Fibroblast of mammary gland (primary cell): Measurements from ENCODE around the gene MAPKAP1.

Source experiments
- DNase-seq: peaks from one replicate; pipeline ENCODE4 v3.0.0-alpha.2; 2010; ENCODE audit warnings: low read depth
- H3K4me3 ChIP-seq: 2 replicates; pipeline ENCODE4 v1.5.1; 2011; ENCODE audit warnings: low read depth, mild to moderate bottlenecking, low read length, moderate library complexity; ENCODE audit not compliant: control insufficient read depth
- CTCF ChIP-seq: conservative IDR thresholded peaks from 2 replicates; pipeline ENCODE4 v1.5.1; 2011; ENCODE audit warnings: low read depth, low read length, inconsistent platforms; ENCODE audit not compliant: control insufficient read depth, insufficient read depth

The MAPKAP1 gene

DNA sequence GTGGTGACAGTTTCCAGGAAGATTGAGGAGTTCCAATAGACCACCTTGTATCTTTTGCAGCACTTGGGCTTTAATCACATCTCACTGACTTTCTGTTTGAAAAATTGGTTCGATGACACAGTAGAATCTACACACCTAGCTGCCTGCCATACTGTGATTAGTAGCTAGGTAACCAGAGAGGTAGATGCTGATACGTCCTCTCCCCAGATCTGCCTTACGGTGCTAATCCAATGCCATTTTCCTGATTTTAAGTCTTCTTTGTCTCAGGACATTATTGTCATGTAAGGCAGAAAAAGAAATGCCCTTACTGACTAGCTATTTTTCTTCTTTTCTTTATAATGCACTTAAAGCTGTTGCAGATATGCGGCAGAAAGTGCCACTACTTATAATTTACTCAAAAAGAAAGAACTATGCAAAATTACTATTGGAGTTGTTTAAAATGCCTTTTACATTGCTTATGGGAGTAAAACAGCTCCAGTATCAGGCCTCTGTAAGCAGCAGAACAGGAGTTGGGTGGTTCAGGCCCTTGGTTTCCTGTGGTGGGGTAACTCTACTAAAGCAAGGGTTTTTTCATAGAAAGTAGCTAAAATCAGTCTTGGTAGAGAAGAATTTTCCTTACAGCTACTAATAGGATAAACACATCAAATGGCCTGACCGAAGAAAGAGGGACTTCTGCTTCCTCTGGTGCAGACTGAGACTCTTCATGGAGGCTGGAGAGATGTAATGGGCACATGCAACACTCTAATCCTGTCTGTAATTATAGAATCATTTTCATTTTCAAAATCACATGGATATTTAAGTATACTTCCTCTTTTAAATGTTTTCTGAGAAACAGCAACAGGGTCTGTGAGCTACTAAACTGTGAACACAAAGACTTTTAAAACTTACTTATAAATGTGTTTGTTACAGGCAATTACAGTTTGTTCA is 177.2 kb downstream of the MAPKAP1 start:
- no peak for DNase-seq
- TF ChIP-seq CTCF, result no peak
- H3K4me3 ChIP-seq, result no peak overlapping the region

GRCh38 chr9:125529107-125529506 is 177.9 kb downstream of the MAPKAP1 start:
- no peak for DNase-seq
- TF ChIP-seq CTCF, result no peak
- H3K4me3 ChIP-seq, result no peak overlapping the region

DNA sequence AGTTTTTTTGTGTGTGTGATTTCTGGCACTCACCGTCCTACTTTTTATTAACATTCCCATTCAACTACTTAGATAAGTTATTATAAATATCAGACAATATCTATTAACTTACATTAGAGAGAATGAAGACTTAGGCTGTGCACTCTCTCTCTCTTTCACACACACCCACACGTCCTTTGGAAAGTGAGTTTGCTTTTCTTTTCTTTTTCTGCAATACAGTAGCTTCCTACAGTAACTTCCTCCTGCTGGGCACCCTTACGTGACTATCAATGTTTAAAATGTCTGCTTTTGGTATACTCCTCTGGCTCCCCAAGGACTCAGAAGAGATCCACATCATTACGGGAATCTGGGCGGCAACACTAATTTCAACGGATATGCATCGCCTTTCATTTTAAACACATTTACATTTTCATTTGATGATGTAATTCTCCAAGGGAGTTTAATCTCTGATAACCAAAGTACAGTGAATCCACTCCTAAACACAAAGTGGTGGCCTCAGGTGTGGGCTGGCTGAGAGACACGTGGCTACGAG is 179.5 kb downstream of the MAPKAP1 start:
- no peak for TF ChIP-seq CTCF
- no peak overlapping the region for H3K4me3 ChIP-seq
- no peak for DNase-seq

DNA sequence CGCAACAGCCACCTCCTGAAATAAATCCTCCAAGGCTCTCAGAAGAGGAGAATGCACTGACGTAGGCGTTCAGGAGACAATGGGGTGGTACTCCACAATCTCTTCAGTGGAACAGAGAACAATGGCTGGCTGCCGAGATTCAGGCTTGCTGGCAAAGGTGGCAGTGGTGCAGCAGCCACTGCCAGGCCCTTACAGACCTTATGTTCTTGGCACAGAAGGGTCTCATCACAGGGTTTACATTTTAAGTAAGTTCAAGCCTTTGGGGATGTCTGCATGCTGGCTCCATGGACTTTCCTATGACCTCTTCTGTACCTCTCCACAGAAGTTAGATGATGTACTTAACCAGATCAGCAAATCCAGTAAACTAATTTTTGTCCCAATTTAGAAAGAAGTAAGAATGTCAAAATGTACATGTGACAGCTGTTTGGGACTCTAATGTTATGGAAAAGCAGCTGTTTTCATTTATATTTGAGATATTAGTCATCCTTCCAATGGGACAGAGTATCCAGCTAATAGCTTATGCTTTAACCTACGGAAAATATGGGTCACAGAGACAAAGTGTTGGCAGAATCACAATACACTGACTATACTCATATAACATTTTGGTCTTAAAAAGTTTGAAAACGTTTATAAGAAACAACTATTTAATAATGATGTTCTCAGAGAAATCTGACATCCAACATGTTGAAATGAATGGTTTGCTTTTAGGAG is 180.9 kb downstream of the MAPKAP1 start:
- DNase-seq, result peak; percentile 93
- H3K4me3 ChIP-seq, result no peak overlapping the region
- no peak for TF ChIP-seq CTCF

DNA sequence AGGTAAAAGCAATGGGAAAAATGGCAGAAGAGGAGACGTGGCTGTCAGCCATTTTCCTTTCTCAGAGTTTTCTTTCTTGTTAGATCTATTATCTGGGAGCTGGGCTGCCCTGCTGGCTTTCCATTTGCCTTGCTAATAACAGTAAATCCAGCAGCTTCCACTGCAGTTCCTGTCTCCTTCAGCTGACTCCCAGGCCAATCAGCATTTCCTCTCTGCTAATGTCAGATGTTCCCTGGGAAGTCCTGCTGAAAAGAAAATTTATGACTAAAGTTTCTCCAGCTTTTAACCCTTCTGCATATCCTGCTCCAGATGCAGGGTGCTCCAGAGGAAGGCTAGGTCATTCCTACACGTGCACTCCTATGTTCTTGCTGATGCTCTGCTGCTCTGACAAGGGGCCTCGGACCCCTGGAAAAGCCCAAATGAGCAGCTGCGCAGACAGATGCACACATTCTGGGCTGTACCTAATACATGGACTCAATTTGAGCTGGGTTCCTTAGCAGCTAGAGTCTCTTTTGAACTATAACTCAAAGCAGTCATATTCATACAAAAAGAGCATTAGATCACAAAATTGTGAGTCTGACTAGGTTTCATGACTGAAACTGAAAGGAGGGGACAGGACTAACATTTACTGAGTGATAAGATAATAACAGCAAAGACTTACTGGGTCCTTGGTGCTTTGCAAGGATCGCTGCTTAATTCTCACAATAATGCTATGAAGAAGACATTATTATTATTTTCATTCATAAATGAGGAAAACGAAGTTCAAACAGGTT is 182.2 kb downstream of the MAPKAP1 start:
- DNase-seq, result peak; percentile 78
- no peak for TF ChIP-seq CTCF

GRCh38 chr9:125523681-125524080 is 183.3 kb downstream of the MAPKAP1 start:
- no peak for DNase-seq
- no peak for TF ChIP-seq CTCF
- no peak overlapping the region for H3K4me3 ChIP-seq

More for the DNA sequence above, 182.2 kb downstream of the MAPKAP1 start:
- no peak overlapping the region for H3K4me3 ChIP-seq
